HEK293 (cell line): Measurements from ENCODE around the gene RFPL4A.
"Not testable (repeated sequence)": the region's sequence is repeated elsewhere in the genome, so short reads cannot be mapped to it uniquely, and the experiment has no call there.

Experiments
- CTCF ChIA-PET: fragments of 350-600 bp; formaldehyde crosslinking; extraction: SDS; loops from one replicate; lab custom pipeline; 2021; ENCODE audit warnings: antibody characterized with exemption; lab: Yijun Ruan, JAX
- POLR2A ChIA-PET: fragments of 300-600 bp; formaldehyde crosslinking; extraction: SDS; loops from one replicate; lab custom pipeline; 2020; ENCODE audit warnings: antibody characterized with exemption, inconsistent platforms; lab: Yijun Ruan, JAX
- H3K27ac ChIP-seq: fragments of 200-500 bp; sonication (Bioruptor generic); 2 replicates; pipeline ENCODE4 v1.5.1; 2014; ENCODE audit warnings: low read depth, low read length, control low read depth, inconsistent platforms; ENCODE audit errors: extremely low read depth
- H3K36me3 ChIP-seq, 2 experiments: fragments of 200-500 bp in 1 of 2; sonication (Bioruptor generic) in 1 of 2; 1 replicate in 1 of 2; 2 replicates in 1 of 2; pipeline ENCODE4 v1.5.1; 2014 to 2017; ENCODE audit warnings: inconsistent platforms in 2 of 2, low read length in 2 of 2; ENCODE audit not compliant: control insufficient read depth in 2 of 2, insufficient read depth in 1 of 2
- H3K4me1 ChIP-seq: fragments of 200-500 bp; sonication (Bioruptor generic); 2 replicates; pipeline ENCODE4 v1.5.1; 2014; ENCODE audit warnings: mild to moderate bottlenecking, low read length, inconsistent platforms; ENCODE audit not compliant: control insufficient read depth, insufficient read depth
- H3K4me3 ChIP-seq: 2 replicates; pipeline ENCODE4 v1.5.1; 2011; ENCODE audit warnings: low read depth, mild to moderate bottlenecking, control low read depth, low read length, moderate library complexity
- H3K9me3 ChIP-seq: fragments of 200-500 bp; sonication (Bioruptor generic); 2 replicates; pipeline ENCODE4 v1.5.1; 2014; ENCODE audit warnings: low read depth, low read length, inconsistent platforms; ENCODE audit not compliant: control insufficient read depth, insufficient read depth
- BCL11A ChIP-seq: fragments of 450-650 bp; formaldehyde crosslinking; IDR thresholded peaks from 2 replicates; pipeline ENCODE4 v1.5.1; 2016; ENCODE audit warnings: low read depth, missing biosample characterization, missing genetic modification characterization
- GLIS1 ChIP-seq: fragments of 450-650 bp; formaldehyde crosslinking; IDR thresholded peaks from 2 replicates; pipeline ENCODE4 v1.5.1; 2016; ENCODE audit warnings: missing biosample characterization, missing genetic modification characterization
- KLF1 ChIP-seq: fragments of 450-650 bp; formaldehyde crosslinking; IDR thresholded peaks from 2 replicates; pipeline ENCODE4 v1.5.1; 2016; ENCODE audit warnings: missing biosample characterization, missing genetic modification characterization
- OVOL3 ChIP-seq: fragments of 450-650 bp; formaldehyde crosslinking; IDR thresholded peaks from 2 replicates; pipeline ENCODE4 v1.5.1; 2016; ENCODE audit warnings: missing biosample characterization, missing genetic modification characterization
- PRDM1 ChIP-seq: fragments of 450-650 bp; formaldehyde crosslinking; IDR thresholded peaks from 2 replicates; pipeline ENCODE4; 2016; ENCODE audit warnings: missing biosample characterization, missing genetic modification characterization
- ZNF133 ChIP-seq: fragments of 450-650 bp; formaldehyde crosslinking; IDR thresholded peaks from 2 replicates; pipeline ENCODE4 v1.5.1; 2016; ENCODE audit warnings: missing biosample characterization, missing genetic modification characterization
- ZNF157 ChIP-seq: fragments of 450-650 bp; formaldehyde crosslinking; IDR thresholded peaks from 2 replicates; pipeline ENCODE4 v1.5.1; 2016; ENCODE audit warnings: missing biosample characterization, missing genetic modification characterization
- ZNF24 ChIP-seq: fragments of 450-650 bp; formaldehyde crosslinking; IDR thresholded peaks from 2 replicates; pipeline ENCODE4 v1.5.1; 2016; ENCODE audit warnings: missing biosample characterization, missing genetic modification characterization
- ZNF248 ChIP-seq: fragments of 450-650 bp; formaldehyde crosslinking; IDR thresholded peaks from 2 replicates; pipeline ENCODE4 v1.5.1; 2017; ENCODE audit warnings: missing biosample characterization, missing genetic modification characterization
- ZNF274 ChIP-seq, 2 experiments: fragments of 200-500 bp in 1 of 2; fragments of 450-650 bp in 1 of 2; sonication (Bioruptor generic) in 1 of 2; formaldehyde crosslinking in 1 of 2; IDR thresholded peaks; 2 replicates each; pipeline versions ENCODE4 v1.5.1 to v1.6.1; 2014 to 2016; ENCODE audit warnings: borderline replicate concordance in 1 of 2, inconsistent platforms in 1 of 2, low read length in 1 of 2, missing biosample characterization in 1 of 2, missing genetic modification characterization in 1 of 2
- ZNF292 ChIP-seq: fragments of 450-650 bp; formaldehyde crosslinking; IDR thresholded peaks from 2 replicates; pipeline ENCODE4 v1.5.1; 2016; ENCODE audit warnings: low read depth, missing biosample characterization, missing genetic modification characterization, borderline replicate concordance
- ZNF366 ChIP-seq: fragments of 450-650 bp; formaldehyde crosslinking; conservative IDR thresholded peaks from 2 replicates; pipeline ENCODE4 v1.5.1; 2016; ENCODE audit warnings: missing biosample characterization, missing genetic modification characterization
- ZNF391 ChIP-seq: fragments of 450-650 bp; formaldehyde crosslinking; IDR thresholded peaks from 2 replicates; pipeline ENCODE4 v1.5.1; 2016; ENCODE audit warnings: low read depth, missing biosample characterization, missing genetic modification characterization, borderline replicate concordance
- ZNF514 ChIP-seq: fragments of 450-650 bp; formaldehyde crosslinking; IDR thresholded peaks from 2 replicates; pipeline ENCODE4 v1.5.1; 2016; ENCODE audit warnings: missing biosample characterization, missing genetic modification characterization
- ZNF768 ChIP-seq: fragments of 450-650 bp; formaldehyde crosslinking; IDR thresholded peaks from 2 replicates; pipeline ENCODE4 v1.5.1; 2018; ENCODE audit warnings: missing biosample characterization, mild to moderate bottlenecking, missing genetic modification characterization
- ZNF785 ChIP-seq: fragments of 450-650 bp; formaldehyde crosslinking; IDR thresholded peaks from 2 replicates; pipeline ENCODE4 v1.5.1; 2016; ENCODE audit warnings: missing biosample characterization, missing genetic modification characterization
- ZSCAN23 ChIP-seq: fragments of 450-650 bp; formaldehyde crosslinking; IDR thresholded peaks from 2 replicates; pipeline ENCODE4 v1.5.1; 2016; ENCODE audit warnings: missing biosample characterization, missing genetic modification characterization
- TF ChIP-seq, protein P1 (sequence below): fragments of 450-650 bp; formaldehyde crosslinking; IDR thresholded peaks from 2 replicates; pipeline ENCODE4 v1.5.1; 2016; ENCODE audit warnings: missing biosample characterization, missing genetic modification characterization
- TF ChIP-seq, protein P2 (sequence below): fragments of 450-650 bp; formaldehyde crosslinking; IDR thresholded peaks from 2 replicates; pipeline ENCODE4 v1.5.1; 2016; ENCODE audit warnings: missing biosample characterization, missing genetic modification characterization
- TF ChIP-seq, protein P3 (sequence below): fragments of 450-650 bp; formaldehyde crosslinking; IDR thresholded peaks from 2 replicates; pipeline ENCODE4 v1.5.1; 2016; ENCODE audit warnings: missing biosample characterization, missing genetic modification characterization
- TF ChIP-seq, protein P4 (sequence below): fragments of 450-650 bp; formaldehyde crosslinking; IDR thresholded peaks from 2 replicates; pipeline ENCODE4 v1.5.1; 2017; ENCODE audit warnings: missing biosample characterization, missing genetic modification characterization

The RFPL4A gene

DNA sequence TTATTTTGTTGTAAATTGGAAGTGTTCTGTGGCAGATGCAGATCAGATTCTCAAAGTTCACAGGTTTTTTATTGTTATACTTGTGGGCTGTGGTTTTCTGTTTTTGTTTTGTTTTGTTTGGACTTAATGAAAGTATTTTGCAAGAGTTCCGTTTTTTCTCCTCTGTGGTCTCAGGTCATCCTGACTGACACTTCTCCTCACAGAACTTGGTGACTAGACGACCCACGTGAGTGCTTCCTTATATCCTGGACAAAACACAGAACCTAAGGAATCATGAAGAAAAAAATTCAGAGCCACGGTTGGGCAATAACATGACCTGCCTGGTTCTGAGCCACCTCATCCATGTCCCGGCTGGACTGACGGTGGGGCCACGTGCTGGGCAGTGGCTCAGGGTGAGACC is 7.6 kb downstream of the RFPL4A start:
- Histone ChIP-seq H3K27ac (no peak overlapping the region), H3K36me3 (no peaks in the 10 kb centered on the region)
- POLR2A ChIA-PET: no interaction called here
- TF ChIP-seq ZNF248 (tag by site-specific recombination): no peak
- no peak for TF ChIP-seq OVOL3 (tag by site-specific recombination)
- TF ChIP-seq, protein P1, sequence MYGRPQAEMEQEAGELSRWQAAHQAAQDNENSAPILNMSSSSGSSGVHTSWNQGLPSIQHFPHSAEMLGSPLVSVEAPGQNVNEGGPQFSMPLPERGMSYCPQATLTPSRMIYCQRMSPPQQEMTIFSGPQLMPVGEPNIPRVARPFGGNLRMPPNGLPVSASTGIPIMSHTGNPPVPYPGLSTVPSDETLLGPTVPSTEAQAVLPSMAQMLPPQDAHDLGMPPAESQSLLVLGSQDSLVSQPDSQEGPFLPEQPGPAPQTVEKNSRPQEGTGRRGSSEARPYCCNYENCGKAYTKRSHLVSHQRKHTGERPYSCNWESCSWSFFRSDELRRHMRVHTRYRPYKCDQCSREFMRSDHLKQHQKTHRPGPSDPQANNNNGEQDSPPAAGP (tag by site-specific recombination): no peak
- TF ChIP-seq BCL11A (tag by site-specific recombination): no peak
- no peak for TF ChIP-seq KLF1 (tag by site-specific recombination)
- TF ChIP-seq, all 188 proteins: peak for 0
- no peaks in the 10 kb centered on the region for H3K4me1 ChIP-seq
- no peak overlapping the region for H3K4me3 ChIP-seq
- H3K9me3 ChIP-seq: no peaks in the 10 kb centered on the region
- CTCF ChIA-PET: interaction anchor here (0.6 kb wide), 1 partner anchor 505 kb away, joined by 3 read pairs; no protein-coding TSS in a partner anchor

DNA sequence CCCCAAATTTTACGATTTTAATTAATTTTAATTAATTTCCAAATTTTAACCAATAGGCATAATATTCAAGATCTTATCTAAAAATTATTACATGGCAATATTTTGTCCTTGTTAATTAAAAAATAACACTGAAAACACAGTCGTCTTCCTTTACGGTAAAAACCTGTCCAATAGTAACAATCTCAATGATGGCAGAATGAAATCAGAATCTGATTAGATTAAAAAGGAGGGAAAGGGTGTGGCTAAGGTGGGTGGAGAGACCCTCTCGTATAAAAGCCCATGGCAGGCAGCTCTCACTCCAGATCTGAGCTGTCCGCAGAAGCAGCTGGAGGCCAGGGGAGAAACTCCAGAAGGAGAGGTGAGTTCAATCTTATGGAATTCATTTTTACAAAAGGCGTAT is 9.9 kb downstream of the RFPL4A start, which contains the start of gene RFPL4AL1:
Gene RFPL4AL1, plus strand, starts transcription at position 301 of the 400 bp plus-strand sequence. CDS start 2,687 bp downstream, outside the sequence.
- CTCF ChIA-PET, POLR2A ChIA-PET, H3K9me3 ChIP-seq, H3K27ac ChIP-seq, H3K36me3 ChIP-seq, H3K4me1 ChIP-seq, H3K4me3 ChIP-seq: not testable (repeated sequence)

GRCh38 chr19:55769632-55770031 is 10.7 kb downstream of the RFPL4A start:
- H3K4me1 ChIP-seq, POLR2A ChIA-PET, H3K9me3 ChIP-seq, CTCF ChIA-PET, H3K4me3 ChIP-seq, H3K36me3 ChIP-seq, H3K27ac ChIP-seq: not testable (repeated sequence)

DNA sequence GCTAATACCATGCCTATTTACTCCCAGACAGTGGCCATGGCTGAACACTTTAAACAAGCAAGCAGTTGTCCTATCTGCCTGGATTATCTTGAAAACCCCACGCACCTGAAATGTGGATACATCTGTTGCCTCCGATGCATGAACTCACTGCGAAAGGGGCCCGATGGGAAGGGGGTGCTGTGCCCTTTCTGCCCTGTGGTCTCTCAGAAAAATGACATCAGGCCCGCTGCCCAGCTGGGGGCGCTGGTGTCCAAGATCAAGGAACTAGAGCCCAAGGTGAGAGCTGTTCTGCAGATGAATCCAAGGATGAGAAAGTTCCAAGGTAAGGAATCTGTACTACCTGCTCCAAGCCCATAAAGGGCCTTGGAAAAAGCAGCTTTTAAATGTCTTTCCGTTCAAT is 18.6 kb downstream of the RFPL4A start:
- Histone ChIP-seq H3K9me3 (no peaks in the 10 kb centered on the region), H3K36me3 (no peaks in the 10 kb centered on the region), H3K4me1 (no peaks in the 10 kb centered on the region), H3K27ac (no peak overlapping the region), H3K4me3 (no peak overlapping the region)
- ChIA-PET CTCF (interaction anchor here (0.5 to 2.5 kb wide), 8 partner anchors 24 to 136 kb away, joined by 3 to 25 read pairs (median 4); no protein-coding TSS in a partner anchor), POLR2A (no interaction called here)
- TF ChIP-seq, protein P2, sequence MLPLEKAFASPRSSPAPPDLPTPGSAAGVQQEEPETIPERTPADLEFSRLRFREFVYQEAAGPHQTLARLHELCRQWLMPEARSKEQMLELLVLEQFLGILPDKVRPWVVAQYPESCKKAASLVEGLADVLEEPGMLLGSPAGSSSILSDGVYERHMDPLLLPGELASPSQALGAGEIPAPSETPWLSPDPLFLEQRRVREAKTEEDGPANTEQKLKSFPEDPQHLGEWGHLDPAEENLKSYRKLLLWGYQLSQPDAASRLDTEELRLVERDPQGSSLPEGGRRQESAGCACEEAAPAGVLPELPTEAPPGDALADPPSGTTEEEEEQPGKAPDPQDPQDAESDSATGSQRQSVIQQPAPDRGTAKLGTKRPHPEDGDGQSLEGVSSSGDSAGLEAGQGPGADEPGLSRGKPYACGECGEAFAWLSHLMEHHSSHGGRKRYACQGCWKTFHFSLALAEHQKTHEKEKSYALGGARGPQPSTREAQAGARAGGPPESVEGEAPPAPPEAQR (tag by site-specific recombination): no peak
- no peak for TF ChIP-seq ZNF248 (tag by site-specific recombination)
- TF ChIP-seq PRDM1 (tag by site-specific recombination): no peak
- no peak for TF ChIP-seq ZNF785 (tag by site-specific recombination)
- no peak for TF ChIP-seq ZNF133 (tag by site-specific recombination)
- no peak for TF ChIP-seq ZNF24 (tag by site-specific recombination)
- TF ChIP-seq ZNF366 (tag by site-specific recombination): no peak
- TF ChIP-seq ZNF157 (tag by site-specific recombination): no peak
- TF ChIP-seq GLIS1 (tag by site-specific recombination): no peak
- TF ChIP-seq ZNF768 (tag by site-specific recombination): no peak
- TF ChIP-seq, protein P3, sequence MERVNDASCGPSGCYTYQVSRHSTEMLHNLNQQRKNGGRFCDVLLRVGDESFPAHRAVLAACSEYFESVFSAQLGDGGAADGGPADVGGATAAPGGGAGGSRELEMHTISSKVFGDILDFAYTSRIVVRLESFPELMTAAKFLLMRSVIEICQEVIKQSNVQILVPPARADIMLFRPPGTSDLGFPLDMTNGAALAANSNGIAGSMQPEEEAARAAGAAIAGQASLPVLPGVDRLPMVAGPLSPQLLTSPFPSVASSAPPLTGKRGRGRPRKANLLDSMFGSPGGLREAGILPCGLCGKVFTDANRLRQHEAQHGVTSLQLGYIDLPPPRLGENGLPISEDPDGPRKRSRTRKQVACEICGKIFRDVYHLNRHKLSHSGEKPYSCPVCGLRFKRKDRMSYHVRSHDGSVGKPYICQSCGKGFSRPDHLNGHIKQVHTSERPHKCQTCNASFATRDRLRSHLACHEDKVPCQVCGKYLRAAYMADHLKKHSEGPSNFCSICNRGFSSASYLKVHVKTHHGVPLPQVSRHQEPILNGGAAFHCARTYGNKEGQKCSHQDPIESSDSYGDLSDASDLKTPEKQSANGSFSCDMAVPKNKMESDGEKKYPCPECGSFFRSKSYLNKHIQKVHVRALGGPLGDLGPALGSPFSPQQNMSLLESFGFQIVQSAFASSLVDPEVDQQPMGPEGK (tag by site-specific recombination): no peak
- TF ChIP-seq ZNF274 (IDR thresholded peaks at IDR 0.05; ENCODE audit: low read length): no peak
- no peak for TF ChIP-seq ZNF274 (tag by site-specific recombination; IDR thresholded peaks at IDR 0.05; ENCODE audit: borderline replicate concordance)
- no peak for TF ChIP-seq ZNF292 (tag by site-specific recombination)
- no peak for TF ChIP-seq ZSCAN23 (tag by site-specific recombination)
- TF ChIP-seq, protein P4, sequence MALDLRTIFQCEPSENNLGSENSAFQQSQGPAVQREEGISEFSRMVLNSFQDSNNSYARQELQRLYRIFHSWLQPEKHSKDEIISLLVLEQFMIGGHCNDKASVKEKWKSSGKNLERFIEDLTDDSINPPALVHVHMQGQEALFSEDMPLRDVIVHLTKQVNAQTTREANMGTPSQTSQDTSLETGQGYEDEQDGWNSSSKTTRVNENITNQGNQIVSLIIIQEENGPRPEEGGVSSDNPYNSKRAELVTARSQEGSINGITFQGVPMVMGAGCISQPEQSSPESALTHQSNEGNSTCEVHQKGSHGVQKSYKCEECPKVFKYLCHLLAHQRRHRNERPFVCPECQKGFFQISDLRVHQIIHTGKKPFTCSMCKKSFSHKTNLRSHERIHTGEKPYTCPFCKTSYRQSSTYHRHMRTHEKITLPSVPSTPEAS (tag by site-specific recombination): no peak
- TF ChIP-seq ZNF514 (tag by site-specific recombination): no peak
- TF ChIP-seq ZNF391 (tag by site-specific recombination): no peak
